DLD1 (cell line): Measurements from ENCODE around the gene DDX25.
"Not testable (repeated sequence)": the region's sequence is repeated elsewhere in the genome, so short reads cannot be mapped to it uniquely, and the experiment has no call there.

Source experiments
- in situ Hi-C: cut with HindIII; loops from 2 replicates; pipeline ENCODE4 v1.10.0; 2017; ENCODE audit warnings: low sequenced_read_pairs

DDX25 gene

DNA sequence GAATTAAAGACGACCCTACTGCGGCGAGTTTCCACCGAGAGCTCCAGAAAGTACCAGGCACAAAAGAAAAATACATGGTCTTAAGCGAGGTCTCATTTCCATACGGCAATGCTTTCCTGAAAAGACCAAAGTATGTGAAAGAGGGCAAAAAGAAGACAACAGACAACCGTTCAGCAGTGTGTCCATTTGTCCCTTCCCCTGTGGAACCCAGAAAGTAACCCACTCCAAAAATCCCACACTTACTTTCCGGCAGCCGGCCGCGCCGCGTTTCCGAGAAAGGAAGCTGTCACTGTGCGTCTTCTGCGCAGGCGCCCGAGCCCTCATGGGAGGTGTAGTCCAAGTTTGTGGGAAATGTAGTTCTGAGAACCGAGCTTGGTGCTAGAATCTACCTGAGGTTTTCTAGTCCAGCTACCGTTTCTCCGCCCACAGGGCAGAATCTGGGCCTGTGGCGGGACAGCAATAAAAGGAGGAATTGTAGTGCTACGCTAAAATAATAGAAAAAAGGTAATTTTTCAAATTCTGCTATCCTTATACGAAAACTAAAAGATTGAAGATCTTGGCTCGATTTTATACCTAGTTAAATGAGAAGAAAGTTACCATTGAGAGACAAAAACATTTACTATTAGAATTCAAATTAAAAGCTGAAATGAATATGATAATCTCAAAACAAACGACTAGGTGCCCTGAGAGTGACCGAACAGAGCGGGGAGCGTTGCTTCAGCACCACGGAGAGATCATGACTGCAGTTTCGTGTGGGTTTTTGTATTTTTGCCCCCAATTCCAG, 1.2 kb upstream of the DDX25 start, which contains the start of gene PUS3:
Gene PUS3 (minus strand): TSS at position 280 of the 784 bp plus-strand sequence. CDS start 6,922 bp downstream, outside the sequence.
- in situ Hi-C loops = no loop called here

DNA sequence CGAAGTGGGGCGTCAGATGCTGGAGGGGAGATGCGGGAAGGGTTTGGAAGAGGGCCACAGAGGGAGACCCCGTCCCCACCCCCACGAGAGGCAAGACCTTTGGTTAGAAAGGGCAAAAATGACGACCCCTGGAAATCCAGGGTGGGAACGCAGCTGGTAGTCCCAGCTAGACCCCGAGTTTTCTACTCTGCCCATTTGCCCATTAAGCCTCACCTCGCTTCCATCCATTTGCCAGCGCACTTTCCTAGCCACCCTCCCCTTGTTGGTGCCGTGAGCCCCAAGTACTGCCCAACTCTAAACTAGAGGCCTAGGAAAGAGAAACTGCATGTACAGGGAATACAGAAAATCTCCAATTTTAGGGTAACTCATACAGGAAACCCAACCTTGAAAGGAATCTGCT, 370 bp downstream of the DDX25 start:
- in situ Hi-C loops = no loop called here

DNA sequence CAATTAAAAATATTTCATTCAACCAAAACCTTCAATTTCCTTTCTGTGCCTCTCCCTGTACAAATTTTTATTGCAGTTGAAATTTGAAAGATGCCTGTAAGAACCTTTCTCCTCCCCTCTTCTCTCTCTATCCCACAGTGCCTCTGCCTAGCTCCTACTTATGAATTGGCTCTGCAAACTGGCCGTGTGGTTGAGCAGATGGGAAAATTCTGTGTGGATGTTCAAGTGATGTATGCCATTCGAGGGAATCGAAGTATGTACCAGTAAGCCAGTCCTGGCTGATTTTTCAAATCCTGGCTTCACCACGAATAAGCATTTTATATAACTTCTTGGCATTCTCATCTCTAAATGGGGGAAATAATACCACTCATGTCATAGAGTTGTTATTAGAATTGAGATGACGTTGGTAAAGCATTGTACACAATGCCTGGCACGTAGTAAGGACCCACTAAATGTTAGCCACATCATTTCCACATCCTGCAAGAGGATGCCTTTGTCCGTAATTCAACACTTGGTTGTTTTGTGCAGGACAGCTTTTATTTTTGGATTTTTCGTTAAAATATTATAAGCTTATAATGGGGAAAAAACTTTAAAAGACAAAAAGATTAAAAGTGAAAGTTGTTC, 6.0 kb downstream of the DDX25 start:
- in situ Hi-C loops = no loop called here

DNA sequence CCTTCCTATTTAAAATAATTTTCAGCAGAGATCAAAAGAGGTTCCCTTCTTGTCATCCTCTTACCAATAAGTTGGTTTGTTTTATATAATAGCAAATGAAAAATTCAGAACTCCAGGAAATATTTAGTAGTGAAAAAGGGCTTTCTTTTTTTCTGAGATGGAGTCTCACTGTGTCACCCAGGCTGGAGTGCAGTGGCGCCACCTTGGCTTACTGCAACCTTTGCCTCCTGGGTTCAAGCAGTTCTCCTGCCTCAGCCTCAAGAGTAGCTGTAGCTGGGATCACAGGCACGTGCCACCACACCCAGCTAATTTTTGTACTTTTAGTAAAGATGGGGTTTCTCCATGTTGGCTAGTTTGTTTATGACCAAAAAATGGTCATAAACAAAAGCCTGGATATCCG, 10.3 kb downstream of the DDX25 start:
- in situ Hi-C loops = not testable (repeated sequence)

DNA sequence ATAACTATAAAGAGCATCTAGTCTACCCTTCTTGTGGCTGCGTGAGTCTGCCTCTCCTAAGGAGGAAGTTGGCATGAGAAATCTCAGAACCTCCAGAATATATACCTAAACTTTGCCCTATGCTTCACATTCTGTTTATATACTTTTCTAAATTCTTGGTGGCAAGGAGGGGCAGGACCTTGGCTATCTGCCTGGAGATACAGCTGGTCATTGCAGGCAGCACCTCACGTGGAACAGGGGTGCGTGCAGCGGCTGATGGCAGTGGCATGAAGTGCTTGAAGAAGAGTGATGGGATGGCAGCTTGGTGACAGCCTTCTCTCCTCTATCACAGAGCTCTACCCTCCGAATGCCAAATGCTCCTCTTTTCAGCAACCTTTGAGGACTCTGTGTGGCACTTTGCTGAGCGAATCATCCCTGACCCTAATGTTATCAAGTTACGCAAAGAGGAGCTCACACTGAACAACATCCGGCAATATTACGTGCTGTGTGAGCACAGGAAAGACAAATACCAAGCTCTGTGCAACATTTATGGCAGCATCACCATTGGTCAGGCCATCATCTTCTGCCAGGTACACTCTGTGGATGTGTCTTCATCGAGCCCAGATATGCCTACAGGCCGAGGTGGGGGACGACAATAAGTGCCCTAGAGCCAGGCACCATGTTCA, 12.5 kb downstream of the DDX25 start:
- in situ Hi-C loops = no loop called here

DNA sequence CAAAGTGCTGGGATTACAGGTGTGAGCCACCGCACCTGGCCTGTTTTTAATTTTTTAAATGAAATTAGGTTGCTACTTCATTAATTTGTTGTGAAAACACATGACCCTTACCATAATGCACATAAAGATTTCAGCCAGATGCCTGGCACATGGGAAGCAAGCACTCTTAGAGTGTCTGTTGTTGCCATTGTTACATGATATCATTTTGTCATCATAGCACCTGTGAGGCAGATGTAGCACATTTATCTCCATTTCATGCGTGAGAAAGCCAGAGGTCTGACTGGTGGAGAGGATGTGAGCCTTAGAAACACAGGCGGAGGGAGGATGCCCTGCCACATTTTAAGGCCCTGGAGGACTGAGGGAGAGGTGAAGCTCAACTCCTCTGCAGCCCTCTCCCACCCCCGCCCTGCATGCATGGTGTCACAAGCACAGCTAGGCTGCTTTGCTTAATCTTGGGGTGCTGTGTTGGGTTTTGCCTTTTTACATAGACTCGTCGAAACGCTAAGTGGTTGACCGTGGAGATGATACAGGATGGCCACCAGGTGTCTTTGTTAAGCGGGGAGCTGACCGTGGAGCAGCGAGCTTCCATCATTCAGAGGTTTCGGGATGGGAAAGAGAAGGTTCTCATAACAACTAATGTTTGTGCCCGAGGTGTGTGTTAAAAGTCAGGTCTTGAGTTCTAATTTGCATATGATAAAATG, 14.0 kb downstream of the DDX25 start:
- in situ Hi-C loops = no loop called here

DNA sequence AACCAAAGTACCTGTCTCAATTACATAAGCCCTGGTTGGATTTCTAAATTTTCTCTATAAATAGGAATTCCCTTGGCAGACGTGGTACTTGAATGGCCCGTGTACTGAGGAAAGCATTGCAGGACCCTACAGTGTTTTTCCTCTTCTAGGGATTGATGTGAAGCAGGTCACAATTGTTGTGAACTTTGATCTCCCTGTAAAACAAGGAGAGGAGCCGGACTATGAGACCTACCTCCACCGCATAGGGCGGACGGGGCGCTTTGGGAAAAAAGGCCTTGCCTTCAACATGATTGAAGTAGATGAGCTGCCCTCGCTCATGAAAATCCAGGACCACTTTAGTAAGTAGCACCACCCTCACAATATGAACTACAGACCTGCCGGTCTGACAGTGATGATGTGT, 16.7 kb downstream of the DDX25 start:
- in situ Hi-C loops = no loop called here

DNA sequence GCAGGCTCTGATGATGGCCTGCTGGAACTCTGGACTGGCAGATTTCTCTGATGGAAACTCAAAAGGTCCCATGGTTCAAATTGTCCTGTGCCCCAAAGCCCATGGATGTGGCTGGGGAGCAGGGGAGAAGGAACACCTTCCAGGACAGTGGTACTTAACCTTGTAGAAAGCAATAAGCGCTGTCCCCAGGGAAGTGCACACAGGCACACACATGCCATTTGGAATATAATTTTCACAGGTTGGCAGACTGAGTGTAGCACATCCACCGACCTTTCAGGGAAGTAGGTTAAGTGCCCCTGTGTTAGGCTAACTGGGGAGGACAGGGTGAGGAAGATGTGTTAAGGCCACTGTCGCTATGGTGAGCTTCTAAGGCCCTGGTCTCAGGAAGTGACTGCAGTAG, 17.8 kb downstream of the DDX25 start:
- in situ Hi-C loops = no loop called here

DNA sequence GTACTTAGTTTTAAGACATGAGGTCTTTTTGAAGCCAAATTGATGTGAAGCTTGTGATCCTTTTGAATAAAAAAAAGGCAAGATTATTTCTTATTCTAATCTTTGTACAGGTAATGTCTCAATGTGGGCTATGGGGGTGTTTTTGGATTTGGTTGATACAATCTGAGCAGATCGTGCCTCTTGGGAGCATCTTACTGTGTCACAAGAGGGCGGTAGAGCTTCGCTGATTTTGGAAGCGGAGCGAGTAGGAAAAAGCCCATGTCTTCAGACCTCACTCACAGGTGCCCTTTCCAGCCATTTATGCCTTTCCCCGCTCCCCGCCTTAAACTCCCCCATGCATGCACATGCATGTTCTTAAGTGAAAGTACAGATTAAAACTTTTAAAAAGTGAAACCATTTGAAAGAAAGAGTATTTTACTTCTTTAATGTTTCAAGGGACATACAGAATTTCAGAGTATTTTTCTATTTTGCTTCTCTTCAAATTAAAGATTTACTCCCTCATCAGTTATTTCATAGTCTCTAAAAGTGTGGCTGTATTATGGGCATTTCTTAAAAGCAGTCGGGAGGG, 18.8 kb downstream of the DDX25 start:
- in situ Hi-C loops = no loop called here

DNA sequence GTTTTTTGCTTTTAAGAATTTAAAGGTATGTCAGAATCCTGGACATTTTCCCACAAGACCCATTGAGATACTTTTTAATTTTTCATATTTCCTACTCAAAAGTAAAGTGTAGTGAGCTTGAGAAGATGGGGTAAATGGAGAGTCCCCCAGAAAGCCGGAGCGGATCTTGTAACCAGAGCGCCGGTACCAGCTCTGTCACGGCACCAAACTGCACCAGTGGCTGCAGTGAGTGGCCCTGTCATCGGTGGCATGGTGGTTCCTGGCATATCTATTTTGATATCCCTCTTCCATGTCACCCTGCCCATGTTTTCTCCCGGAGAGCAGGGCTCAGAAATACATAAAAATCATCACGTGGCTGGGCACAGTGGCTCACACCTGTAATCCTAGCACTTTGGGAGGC, 19.3 kb downstream of the DDX25 start:
- in situ Hi-C loops = no loop called here

DNA sequence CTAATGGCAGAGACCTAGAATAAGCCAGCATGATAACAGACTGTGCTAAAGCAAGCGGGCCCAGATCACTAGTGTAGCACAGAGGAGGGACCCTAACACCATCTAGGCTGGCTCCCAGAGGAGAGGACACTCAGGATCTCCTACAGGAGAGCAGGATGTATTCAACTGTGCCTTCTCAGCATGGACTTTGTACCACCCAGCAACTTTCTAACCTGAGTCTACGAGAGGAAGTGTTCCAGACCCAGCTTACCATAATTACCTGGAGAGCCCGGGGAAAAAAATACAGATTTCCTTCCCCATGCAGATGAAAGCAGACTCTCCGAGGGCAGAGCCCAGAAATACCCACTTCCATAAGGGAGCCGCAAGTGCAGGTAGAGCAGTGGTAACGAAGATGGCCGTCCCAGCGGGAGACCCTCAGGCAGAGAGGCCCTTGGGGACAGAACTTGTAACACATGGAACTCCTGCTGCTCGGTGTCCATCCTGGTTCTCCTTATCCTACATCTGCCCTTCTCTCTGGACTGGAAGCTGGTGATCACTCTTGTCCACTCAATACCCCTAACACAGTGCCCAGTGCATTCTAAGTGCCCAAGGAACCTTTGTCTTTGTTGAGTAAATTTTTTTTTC, 20.2 kb downstream of the DDX25 start:
- in situ Hi-C loops = loop anchor here (25.0 kb wide), 2 partner anchors 163 to 313 kb away; no protein-coding TSS in a partner anchor

DNA sequence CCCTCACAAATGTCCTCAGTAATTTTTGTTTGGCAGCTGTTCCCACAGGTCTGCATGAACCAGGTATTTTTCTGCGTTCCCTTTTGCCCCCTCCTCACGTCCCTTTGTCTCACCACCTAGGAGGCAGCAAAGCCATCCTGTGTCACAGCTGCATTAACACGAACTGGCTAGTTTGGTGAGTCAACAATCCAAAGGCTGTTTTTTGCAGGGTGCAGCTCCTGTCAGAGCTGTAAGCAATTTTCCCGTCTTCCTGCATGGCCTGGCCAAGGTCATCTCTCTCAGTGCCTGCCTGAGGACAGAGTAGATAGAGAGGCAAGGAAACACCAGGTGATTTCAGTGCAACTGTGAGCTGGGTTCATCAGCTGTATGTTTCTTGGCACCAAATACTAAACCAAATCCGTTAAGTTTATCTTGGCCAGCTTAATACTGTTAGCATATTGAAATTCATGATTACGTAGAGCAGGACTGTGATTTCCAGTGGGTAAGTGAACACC, 21.0 kb downstream of the DDX25 start:
- in situ Hi-C loops = loop anchor here (25.0 kb wide), 2 partner anchors 162 to 312 kb away; no protein-coding TSS in a partner anchor

DNA sequence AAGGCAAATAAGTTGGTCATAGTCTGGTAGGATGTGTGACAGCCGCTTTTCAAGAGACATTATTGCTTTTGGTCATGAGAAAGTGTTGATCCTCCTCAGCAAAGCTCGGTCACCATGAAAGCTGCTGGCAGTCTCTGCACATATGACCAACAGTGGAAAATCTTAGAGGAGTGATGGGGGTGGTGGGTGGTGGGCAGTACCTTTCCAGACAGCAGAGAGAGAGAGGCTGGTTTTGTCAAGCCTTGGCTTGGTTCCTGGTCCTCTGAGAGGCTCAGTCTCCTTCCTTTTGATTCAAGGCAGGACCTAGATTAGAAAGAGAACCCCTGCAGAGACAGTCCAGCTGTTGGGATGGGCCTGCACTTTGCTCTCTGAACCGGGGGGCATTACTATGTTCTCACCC, 21.5 kb downstream of the DDX25 start:
- in situ Hi-C loops = loop anchor here (25.0 kb wide), 2 partner anchors 161 to 311 kb away; no protein-coding TSS in a partner anchor

DNA sequence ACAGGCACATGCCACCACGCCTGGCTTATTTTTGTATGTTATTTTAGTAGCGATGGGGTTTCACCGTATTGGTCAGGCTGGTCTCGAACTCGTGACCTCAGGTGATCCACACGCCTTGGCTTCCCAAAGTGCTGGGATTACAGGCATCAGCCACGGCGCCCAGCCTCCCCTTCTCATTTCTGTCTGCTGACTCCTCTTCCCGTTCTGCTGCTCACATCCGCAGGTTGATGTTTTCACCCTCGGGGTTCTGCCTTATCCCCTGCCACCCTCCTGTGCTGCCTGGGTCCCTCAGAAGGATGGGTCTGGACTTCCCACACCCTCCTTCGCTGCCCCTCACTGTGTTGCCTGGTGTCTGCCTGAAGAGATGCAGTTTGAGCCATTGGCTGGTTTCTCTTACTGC, 22.4 kb downstream of the DDX25 start:
- in situ Hi-C loops = loop anchor here (25.0 kb wide), 2 partner anchors 161 to 311 kb away; no protein-coding TSS in a partner anchor

DNA sequence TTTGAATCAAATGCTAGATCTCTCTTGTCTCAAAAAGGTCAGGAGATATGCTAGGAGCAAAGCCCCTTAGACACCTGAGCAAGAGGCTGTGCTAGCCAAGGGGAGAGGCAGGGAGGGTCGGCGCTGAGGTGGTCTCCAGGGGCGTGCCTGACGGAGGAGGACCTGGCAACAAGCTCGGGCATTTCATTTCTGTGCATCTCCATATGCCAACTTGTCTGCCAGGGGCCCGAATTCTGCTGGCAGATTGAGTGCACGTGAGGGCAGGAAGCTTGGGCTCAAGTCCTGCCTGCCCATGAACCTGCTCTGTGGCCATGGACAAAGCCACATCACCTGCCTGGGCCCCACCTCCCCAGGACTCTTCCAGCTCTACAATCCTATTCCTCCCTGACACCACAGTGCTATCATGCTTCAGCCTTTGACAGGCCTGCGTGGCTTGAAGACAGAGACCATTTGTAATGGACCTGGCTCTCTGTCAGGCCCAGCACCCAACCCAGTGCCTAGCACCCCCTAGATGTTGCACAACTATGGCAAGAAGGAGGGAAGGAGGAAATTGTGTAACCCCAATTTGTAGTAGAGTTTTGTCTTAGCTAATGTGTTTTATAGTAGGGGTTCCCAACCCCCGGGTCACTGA, 25.3 kb downstream of the DDX25 start:
- in situ Hi-C loops = loop anchor here (25.0 kb wide), 2 partner anchors 158 to 308 kb away; no protein-coding TSS in a partner anchor

DNA sequence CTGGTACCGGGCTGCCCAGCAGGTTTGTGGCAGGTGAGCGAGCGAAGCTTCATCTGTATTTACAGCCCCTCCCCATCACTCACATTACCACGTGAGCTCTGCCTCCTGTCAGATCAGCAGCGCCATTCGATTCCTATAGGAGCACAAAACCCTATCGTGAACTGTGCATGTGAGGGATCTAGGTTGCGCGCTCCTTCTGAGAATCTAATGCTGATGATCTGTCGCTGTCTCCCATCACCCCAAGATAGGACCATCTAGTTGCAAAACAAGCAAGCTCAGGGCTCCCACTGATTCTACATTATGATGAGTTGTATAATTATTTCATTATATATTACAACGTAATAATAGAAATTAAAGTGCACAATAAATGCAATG, 25.8 kb downstream of the DDX25 start:
- in situ Hi-C loops = loop anchor here (25.0 kb wide), 2 partner anchors 157 to 307 kb away; no protein-coding TSS in a partner anchor

DNA sequence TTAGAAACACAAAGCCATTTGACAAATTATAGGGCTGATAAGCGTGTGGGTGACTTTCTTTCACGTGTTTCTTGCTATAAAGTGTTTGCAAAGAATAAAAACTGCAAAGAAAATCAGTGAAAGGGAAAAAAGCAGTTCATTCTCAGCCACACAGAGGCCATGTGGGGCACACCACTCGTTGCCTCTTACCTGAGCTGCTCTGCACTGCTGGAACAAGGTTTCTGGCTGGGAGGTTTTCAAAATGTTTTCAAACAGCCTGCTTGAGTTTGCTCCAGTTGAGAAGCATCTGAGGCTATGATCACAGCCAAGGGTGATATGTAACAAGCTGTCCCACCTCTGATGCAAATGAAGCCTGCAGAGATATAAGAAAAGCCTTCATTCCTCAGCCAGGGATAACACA, 26.8 kb downstream of the DDX25 start:
- in situ Hi-C loops = loop anchor here (25.0 kb wide), 2 partner anchors 156 to 306 kb away; no protein-coding TSS in a partner anchor

DNA sequence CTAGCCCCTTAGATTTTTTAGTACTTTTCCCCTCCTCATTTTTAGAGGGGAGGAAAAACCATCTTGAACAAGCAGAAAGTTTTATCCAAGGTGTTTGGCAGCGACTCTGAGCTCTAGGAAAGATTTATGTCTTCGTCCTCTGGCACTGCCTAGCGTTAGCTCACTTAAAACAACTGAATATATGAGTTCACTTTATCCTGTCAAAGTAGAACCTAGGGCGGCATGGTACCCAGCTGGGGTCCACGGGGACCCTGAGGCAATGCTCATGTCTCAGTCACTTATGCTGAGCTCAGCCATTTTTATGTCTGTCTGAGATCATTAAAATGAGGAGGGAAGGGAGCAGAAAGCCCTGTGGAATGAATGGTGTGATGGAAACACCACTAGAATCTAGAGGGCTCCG, 27.4 kb downstream of the DDX25 start:
- in situ Hi-C loops = loop anchor here (25.0 kb wide), 2 partner anchors 156 to 306 kb away; no protein-coding TSS in a partner anchor

DNA sequence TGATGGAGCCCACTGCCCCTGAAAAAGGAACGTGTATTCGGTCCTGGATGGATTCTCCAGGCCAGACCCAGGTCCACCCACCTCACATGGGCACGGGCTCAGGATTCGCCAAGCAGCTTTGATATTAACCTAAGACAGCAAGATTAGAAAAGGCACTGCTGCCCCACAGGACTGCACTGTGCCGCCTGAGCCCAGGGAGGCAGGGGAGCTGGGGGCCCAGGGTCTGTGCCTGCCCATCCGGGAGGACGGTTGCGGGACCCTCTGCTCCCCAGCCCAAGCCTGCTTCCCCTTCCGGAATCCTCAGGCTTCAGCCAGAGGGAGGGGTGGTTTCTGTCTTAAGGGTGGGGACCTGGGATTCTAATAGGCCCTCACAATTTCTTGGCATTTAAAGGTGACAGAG, 28.0 kb downstream of the DDX25 start:
- in situ Hi-C loops = loop anchor here (25.0 kb wide), 2 partner anchors 155 to 305 kb away; no protein-coding TSS in a partner anchor
